Measurements from ENCODE around the gene TRAPPC2L.
"Not testable (repeated sequence)": the region's sequence is repeated elsewhere in the genome, so short reads cannot be mapped to it uniquely, and the experiment has no call there.

Gene TRAPPC2L

DNA sequence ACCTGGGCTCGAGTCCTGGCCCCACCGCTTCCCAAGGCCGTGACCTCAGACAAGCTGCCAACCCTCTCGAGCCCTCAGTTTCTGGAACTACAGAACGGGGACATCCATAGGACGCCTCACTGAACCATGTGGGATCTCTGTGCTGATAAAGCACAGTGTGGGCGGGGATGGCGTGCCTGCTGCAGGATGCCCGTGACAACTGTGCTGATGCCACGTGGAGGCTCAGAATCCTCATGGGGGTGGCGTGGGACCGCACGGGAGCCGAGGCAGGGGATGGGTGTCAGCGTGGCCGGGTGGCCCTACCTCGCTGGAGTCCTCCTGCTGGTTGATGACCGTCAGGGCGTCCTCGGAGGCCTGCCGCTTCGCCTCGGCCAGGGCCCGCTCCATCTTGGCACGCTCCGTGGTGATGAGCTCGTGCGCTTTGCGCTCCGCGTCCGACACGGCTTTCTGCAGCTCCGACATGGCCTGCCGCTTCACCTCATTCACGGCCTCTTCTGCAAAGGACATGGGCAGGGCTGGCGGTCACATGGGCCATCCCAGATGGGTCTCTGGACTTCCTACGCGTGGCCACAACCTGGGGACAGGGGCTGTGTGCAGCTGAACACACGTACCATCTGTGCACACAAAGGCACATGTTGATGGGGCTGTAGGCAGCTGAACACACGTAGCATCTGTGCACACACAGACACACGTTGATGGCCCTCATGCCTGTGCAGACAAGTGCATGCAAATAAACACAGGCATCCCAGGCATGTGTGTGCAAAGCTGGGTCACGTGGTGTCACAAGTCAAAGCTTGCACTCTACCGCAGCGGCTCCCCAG lies 22.2 kb downstream of the TRAPPC2L start:
- DNase-seq: no peak

DNA sequence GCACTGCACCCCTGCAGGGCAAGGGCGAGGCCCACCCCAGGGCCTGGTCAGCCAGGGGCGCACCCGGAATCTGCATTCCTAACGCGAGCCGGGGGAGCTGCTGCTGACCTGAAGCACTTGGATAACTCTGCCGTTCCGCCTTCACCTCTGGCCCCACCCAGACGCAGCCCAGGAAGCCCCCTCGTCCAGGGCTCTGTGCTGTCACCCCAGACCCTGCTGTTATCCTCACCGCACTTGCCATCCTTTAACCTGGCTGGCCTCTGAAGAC lies 22.8 kb downstream of the TRAPPC2L start:
- DNase-seq: no peak

DNA sequence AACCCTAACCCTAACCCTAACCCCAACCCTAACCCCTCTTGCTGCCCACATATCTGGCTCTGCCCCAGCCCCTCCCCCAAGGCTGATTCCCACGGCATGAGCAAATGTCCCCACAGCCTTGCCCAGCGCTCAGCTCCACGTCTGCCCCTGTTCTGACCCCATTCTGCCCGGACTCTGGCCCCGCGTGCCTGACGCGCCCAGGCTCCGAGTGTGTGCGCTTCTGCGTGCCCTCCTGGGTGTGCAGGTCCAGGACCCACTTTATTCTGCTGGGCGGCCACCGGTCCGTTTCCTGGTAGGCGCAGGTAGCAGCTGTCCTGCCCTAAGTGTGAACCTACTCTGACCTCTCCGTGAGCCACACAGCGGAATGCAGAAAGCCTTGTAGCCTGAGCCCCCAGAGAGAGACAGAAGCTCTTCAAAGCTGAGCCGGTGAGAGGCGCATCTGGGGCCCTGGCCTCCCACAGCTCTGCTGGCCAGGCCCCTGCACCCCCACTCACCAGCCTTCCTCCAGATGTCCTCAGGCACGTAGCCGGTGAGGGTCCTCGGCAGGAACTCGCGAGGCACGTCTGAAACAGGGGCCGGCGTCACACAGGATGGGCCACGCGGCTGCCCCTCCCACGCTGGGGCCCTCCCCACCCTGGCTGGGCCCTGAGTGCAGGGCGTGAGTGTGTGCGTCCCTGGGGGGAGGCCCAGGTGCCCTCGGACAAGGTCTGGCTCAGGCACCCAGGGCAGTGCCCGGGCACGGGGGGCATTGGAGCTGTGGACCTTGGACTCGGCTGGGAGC lies 23.5 kb downstream of the TRAPPC2L start:
- no peak for DNase-seq

DNA sequence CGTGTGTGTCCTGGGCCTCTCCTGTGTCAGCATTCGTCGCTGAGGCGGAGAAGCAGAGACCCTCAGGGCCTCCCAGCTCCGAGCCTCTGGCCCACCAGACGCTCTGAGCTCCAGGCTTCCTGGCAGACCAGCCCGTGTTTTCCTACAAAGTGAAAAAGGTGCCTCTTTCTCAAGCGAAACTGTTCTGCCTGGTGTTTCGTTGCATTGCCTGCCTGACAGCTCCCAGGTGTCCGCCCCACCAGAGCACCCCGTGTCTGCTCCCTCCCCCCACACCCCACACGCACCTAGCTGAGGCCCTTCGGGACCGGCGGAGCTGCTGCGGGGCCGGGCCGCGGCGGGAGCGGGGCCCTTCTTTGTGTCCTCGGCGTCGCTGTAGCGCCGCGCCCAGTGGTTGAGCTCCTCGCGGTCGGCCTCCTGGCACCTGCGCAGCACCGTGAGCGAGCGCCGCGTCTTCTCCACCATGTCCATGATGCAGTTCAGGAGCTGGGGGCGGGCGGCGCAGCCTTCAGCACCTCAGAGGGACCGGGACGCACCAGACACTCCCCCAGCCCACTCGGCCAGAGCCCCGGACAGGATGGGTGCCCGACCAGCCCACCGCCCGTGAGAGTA lies 24.2 kb downstream of the TRAPPC2L start:
- DNase-seq: no peak

DNA sequence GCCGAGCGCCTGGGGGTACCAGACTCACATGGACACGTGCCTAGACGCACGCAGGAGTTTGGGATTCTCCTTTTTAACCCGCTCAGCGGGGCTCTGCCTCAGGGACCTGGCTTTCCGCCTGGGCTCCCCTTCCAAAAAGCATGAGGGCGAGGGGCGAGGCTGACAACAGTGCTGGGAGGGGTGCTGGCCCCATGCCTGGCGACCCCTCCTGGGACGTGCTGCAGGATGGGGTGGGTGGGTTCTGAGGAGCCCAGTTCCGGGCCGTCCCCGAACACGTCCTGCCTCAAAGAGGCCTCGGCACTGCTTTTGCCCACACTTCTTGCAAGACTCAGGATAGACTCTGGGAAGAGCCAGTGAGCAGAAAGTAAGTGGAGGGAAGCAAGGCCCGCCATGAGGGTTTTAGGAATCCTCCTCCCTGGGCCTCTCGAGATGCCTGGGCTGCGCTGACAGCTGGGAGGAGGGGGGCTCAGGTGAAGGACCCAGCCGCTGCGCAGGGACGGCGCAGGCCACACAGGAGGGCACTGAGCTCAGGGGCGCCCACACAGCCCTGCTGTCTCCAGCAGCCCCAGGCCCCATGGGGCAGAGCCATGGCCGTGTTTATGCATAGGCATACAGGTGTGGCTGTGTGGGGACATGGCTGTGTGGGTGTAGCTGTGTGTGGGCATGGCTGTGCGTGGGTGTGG lies 24.9 kb downstream of the TRAPPC2L start:
- DNase-seq: no peak

DNA sequence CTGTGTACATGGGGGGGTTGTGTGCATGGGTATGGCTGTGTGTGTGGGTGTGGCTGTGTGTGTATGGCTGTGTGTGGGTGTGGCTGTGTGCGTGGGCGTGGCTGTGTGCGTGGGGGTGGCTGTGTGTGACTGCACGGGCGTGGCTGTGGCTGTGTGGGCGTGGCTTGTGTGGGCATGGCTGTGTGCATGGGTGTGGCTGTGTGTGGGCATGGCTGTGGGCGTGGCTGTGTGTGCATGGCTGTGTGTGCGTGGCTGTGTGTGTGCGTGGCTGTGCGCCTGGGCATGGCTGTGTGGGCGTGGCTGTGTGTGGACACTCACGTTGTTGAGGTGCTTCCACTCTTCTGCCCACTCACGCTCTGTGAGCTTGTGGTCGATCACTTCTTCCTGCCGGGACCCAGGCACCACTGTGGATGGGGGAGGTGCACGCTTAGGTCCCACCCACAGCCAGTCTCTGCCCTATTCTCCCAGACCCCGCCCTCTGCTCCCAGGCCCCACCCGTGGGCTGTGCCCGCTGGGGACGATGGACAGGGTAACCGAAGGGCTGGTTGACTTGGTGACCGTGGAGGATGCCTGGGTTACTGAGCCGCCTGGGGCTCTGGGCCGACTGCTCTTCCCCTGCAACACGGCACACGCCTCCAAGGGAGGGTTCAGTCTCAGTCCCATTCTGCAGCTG lies 25.6 kb downstream of the TRAPPC2L start:
- no peak for DNase-seq

DNA sequence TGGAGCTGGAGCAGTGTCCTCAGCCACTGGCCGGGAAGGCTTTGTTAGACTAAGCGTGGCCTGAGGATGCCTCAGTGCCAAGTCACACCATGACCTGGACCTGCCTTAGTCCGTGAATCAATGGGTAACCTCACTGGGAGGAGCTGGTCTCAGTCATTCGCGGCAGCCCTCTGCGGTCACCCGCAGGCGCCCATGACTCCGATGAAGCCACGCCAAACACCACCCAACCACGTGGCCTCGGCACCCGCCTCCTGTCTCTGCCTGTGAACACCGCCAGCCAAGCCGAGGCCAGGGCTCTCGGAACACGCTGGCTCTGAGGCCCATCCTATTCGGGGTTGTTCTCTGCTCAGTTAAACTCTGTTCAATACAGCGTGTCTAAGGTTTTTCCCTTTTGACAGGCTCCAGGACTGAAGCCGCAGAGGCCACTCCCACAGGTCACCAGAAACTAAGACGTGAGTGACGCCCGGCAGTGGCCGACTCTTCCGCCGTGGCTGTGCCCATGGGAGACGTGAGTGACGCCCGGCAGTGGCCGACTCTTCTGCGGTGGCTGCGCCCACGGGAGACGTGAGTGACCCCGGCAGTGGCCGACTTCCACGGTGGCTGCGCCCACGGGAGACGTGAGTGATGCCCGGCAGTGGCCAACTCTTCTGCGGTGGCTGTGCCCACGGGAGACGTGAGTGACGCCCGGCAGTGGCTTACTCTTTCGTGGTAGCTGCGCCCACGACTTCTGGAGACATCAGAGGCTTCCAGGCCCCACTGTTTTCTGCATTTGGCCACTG lies 26.4 kb downstream of the TRAPPC2L start:
- no peak for DNase-seq

DNA sequence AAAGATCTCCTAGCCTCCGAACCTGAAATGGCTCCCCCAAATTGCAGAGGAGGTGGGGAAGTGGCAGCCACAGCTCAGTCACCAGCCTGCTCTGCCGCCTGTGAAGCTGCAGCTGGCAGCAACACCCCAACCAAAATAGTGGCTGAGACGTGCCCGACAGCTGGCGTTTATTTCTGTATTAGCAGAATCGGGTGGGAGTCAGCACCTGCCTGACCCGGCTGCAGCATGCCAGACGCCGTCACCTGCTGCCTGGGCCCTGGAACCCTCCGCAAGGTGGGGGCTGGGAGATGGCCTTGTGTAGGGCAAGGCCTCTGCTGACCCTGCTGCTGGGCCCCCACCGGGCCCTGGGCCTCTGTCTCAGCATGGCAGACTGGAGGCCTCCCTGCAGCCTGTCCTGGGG lies 27.0 kb downstream of the TRAPPC2L start:
- no peak for DNase-seq

DNA sequence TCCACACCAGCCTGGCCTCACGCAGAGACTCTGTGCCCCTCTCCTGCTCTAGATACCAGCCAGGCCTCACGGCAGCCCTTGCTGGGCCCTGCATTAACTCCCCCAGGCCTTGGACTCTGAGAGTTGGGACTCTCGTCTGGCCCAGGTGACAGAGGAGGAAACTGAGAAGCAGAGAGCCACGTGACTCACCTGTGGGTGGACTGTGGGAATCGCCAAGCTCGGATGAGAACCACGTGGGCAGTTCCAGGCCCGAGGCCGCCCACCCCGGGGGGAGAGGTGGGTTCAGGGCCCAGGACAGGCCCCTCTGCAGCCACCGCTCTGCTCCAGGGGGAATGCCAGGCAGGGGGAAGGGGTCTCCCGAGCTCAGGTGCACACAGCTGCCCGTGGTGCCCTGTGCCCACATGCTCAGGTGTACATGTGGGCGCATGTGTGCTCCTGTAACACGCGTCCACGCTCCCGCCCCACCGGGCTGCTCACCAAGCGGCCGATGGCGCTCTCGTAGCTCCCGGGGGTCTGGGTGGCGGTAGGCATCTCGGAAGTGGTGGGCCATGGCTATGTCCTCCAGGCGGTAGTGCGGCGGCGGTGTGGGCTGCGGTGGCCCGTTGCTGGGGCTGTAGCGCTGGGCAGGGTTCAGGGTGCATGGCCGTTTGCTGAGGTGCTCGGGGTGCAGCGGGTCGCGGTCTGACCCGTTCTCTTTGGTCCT lies 27.8 kb downstream of the TRAPPC2L start:
- no peak for DNase-seq

DNA sequence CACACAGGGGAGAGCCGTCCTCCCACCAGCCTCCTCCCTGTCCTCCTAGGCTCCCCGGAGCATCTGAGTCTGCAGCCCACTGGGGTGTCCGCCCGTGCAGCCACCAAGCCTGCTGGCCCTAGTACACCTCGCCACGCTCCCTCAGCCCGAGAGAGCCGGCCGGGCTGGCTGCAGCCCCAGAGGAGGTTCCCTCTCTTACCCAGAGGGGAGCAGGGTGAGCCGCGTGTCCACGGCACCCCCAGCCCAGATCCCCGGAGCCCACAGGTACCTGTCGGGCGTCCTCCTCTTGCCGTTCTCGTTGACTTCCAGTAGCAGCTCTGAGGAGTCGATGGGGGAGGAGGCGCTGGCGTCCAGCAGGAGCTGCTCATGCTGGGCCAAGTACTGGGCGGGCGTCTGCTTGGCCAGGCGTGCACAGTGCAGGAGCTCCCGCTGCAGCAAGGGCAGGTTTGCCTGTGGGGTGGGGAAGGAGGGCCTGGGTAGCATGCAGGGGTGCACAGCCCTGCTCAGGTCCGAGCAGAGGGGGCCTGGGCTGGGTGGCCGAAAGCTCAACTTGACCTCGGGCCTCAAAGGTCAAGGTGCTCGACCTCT lies 28.9 kb downstream of the TRAPPC2L start:
- DNase-seq: no peak

DNA sequence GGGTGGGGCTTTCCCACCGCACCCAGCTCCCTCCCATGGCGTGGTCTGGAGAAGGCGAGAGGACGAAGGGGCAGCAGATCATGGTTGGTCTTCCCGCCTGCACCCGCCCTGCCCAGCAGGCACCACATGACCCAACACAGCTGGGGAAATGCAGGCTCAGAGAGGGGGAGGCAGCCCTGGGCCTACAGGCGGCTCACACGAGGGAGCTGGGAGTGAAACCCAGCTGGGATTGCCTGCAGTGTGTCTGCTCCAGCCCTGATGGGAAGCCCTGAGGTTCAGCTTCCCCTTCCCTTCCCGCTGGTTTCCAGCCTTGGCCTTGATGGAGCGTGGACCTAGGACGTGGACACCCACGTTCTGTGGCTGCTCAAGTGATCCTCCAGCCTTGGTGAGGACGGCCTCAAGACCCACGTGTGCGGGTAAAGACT lies 29.5 kb downstream of the TRAPPC2L start:
- DNase-seq: no peak

DNA sequence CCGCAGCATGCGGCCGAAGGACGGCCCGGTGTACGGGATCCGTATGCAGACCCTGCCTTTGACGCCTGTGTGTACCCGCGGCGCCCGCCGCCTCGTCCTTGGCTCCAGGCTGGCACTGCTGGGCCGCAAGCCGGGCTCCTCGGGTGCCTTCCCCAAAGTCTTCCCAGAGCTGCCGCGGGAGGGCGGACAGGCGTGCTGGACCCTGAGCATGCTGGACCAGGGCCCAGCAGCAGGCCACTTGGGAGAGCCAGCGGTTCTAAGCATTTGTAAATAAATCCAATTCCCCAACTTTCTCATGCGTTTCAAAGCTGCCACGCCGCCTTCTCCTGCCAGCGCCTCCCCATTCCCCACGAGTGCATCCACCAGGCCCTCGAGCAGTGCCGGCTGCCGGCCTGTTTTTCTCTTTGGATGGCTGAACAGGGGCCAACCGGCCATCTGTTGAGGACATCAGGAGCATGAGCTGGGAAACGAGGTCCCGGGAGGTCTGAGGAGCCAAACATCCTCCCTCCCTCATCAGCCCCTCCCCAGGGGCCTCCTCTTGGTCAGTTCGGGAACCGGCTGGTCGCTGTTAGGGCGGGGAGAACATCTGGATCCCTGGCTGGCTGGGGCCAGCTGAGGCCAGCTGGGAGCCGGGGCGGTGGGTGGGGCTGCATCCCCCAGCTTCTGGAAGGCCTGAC lies 30.1 kb downstream of the TRAPPC2L start:
- DNase-seq: no peak

DNA sequence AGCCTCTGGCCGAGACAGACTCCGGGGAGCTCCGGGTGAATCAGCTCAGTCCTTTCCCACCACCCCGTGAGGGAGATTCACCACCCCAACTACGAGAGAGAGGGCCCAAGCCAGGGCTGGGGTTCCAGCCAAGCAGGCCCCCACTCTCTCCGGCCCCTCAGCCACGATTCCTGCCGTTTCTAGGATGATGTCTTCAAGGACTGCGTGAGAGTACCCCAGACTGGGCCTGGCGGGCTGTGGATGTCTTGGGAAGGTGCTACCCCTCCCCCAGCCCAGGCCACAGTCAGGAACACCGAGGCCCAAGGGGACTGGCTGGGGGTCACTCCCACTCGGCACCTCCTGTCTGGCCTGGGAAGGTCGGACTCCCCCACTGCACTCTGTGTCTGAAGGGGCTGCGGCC lies 31.1 kb downstream of the TRAPPC2L start:
- DNase-seq: no peak

DNA sequence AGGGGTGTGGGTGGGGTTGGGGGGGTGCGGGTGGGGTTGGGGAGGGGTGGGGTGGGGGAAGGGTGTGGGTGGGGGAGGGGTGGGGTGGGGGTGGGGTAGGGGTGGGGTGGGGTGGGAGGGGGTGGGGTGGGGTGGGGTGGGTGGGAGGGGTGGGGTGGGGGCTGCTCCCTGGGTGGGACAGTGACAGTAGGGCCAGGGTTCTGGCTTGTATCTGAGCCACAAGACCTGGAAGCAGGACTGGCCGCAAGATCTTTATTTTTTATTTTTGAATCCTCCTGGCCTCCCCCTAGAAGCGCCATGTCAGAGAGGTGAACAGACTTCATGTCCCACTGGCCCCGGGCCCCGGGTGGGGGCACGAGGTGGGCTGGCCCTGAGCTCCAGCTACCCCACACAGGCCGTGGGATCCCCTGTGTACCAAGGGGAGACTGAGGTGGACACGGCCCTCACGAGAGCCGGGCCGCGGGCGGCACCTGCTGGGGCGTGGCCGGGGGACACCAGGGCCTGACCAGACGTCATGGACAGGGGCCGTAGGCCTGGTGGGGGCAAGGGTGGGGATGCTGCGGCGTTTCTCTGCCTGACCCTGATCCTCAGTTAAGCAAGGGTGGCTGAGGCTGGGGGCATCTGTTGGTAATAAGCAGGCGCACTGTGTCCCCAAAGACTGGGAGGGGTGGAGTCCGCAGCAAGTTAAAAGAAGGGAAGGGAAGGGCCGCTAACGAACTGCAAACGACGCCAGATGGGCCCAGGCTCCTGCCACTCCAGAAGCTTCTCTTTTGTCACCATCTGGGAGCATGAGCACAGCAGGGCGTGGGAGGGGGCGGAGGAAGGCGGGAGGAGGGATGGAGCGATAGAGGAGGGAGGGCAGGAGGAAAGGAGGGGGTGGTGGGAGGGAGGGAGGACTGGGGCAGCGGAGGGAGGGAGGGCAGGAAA lies 31.8 kb downstream of the TRAPPC2L start:
- DNase-seq: no peak

DNA sequence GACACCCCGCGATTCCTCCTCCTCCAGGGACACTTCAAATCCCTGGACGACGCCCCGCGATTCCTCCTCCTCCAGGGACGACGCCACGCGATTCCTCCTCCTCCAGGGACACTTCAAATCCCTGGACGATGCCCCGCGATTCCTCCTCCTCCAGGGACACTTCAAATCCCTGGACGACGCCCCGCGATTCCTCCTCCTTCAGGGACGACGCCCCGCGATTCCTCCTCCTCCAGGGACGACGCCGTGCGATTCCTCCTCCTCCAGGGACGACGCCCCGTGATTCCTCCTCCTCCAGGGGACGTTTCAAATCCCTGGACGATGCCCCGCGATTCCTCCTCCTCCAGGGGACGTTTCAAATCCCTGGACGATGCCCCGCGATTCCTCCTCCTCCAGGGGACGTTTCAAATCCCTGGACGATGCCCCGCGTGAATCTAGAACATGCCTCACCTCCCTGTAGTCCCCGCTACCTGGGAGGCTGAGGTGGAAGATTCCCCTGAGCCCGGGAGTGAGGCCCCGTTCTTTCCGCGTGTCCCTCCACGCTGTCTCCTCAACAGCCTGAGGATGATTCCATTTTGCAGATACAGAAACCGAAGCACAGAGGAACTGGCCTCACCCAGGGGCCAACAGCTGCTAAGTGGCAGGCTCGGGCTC lies 32.9 kb downstream of the TRAPPC2L start:
- not testable (repeated sequence) for DNase-seq

DNA sequence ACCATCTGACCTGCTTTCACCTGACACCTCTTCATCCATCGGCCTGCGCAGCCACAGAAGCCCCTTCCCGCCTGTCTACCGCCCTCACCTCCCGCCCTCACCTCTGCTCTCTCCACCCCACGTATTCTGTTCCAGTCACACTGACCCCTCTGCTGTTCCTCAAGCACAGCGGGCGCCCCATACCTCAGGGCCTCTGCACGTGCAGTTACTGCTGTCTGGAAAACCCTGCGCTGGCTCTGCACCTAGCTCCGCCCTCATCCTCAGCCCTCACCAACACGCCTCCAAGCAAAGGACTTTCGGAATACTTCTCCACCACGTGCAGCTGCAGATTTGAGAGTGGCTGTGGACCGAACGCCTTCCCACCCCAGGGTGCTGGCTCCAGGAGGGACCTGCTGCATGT lies 34.2 kb downstream of the TRAPPC2L start:
- no peak for DNase-seq

DNA sequence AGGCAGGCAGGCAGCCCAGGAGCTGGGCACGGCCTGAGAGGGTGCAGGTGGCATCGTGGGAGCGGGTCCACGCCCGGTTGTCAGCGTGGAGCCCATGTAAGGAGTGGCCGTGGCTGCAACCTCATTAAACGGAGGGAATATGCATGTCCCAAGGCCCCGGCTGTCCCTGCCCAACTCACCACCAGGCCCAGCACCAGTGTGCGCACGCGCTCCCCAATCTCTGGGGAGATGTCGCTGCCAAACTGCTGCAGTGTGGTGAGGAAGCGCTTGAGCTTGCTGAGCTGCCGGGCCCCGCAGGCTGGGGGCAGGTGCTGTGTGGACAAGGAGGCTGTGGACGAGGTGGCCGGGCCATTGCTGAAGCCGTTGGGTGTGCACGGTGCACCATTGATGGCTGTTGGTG lies 35.1 kb downstream of the TRAPPC2L start:
- no peak for DNase-seq

DNA sequence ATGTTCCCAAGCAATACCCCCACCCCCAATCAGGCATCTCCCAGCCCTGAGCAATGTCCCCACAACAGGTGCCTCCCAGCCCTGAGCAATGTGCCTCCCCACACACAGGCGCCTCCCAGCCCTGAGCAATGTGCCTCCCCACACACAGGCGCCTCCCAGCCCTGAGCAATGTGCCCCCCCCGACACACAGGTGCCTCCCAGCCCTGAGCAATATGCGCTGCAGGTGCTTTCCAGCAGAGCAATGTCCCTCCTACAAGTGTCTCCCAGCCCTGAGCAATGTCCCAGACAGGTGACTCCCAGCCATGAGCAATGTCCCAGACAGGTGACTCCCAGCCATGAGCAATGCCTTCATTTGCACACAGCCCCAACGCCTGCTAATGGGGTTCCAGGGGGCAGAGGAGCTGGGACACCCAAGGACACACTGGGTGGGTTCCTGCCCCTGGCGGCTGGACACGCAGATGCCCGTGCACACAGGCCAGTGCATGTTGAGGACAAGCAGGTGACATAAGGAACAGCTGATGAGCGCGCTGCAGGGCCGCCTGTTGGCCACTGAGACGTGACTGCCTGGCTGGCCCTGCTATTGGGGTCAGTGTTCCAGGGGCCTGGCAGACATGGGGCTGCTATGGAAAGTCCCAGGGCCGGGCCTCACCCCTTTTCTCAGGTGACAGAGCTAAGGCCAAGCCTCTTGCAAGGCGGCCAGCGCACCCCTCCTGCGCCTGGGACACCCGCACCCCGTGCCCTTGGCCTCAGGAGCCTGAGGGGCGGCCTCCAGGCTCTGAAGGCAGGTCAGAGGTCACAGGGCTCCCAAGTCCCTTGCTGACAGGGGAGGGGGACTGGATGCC lies 36.4 kb downstream of the TRAPPC2L start:
- DNase-seq: no peak
